Activated naive CD4-positive, alpha-beta T cell treated with anti-CD3 and anti-CD28 coated beads, Interleukin-2, amount 50 U/mL, for 72 hours (primary cell): Measurements from ENCODE around the gene ALS2CL. TPM values are rescaled to one million over a fixed set of nuclear protein-coding genes. Genes with fewer than 3 reads are reported as not detected.
"Not testable (repeated sequence)": the region's sequence is repeated elsewhere in the genome, so short reads cannot be mapped to it uniquely, and the experiment has no call there.

Experiments
- ATAC-seq, 2 donors: fragments of 150-1000 bp; cut with Tn5 transposase; 2 replicates each; pipeline ENCODE4 v1.10.0; 2021; ENCODE audit warnings: mild to moderate bottlenecking in 2 of 2, moderate library complexity in 2 of 2
- DNase-seq, 2 donors: peaks; one replicate each; pipeline ENCODE4 v3.0.0; 2021 to 2022; ENCODE audit warnings: low spot score in 2 of 2
- H3K27ac Mint-ChIP-seq, 2 donors: one replicate each; pipeline ENCODE4 v1.8.0; 2022; ENCODE audit warnings: mild to moderate bottlenecking in 2 of 2, mixed read lengths in 2 of 2
- H3K36me3 Mint-ChIP-seq, 2 donors: one replicate each; pipeline ENCODE4 v1.8.0; 2022; ENCODE audit warnings: mixed read lengths in 2 of 2
- H3K9me3 Mint-ChIP-seq, 2 donors: one replicate each; pipeline ENCODE4 v1.8.0; 2022; ENCODE audit warnings: mixed read lengths in 2 of 2
- total RNA-seq, 2 donors: library from RNA; stranded (reverse); gene quantifications; one replicate each; pipeline ENCODE4 v1.2.3, GENCODE V29; 2022

ALS2CL gene
- total RNA-seq, 2 donors from 2014 or later, result 2.0 to 8.1 TPM

- no peaks in the 10 kb centered on the region for H3K36me3 Mint-ChIP-seq
- peak in 1 of 2 donors; percentile 38 for DNase-seq
- no peak for ATAC-seq
- H3K27ac Mint-ChIP-seq, result no peak overlapping the region
- no peaks in the 10 kb centered on the region for H3K9me3 Mint-ChIP-seq
Observed at GRCh38 chr3:46709721-46710120, 16.2 kb upstream of the ALS2CL start.

GRCh38 chr3:46709157-46709654 is 15.7 kb upstream of the ALS2CL start:
- no peaks in the 10 kb centered on the region for H3K36me3 Mint-ChIP-seq
- peak in 1 of 2 donors; percentile 46 for DNase-seq
- H3K27ac Mint-ChIP-seq, result peak overlapping the region in 1 of 2 donors; percentile 10
- no peaks in the 10 kb centered on the region for H3K9me3 Mint-ChIP-seq
- no peak for ATAC-seq

GRCh38 chr3:46708401-46709156 is 15.1 kb upstream of the ALS2CL start:
- no peaks in the 10 kb centered on the region for H3K36me3 Mint-ChIP-seq
- no peak for ATAC-seq
- no peaks in the 10 kb centered on the region for H3K9me3 Mint-ChIP-seq
- H3K27ac Mint-ChIP-seq, result no peak overlapping the region
- DNase-seq, result peak in 1 of 2 donors; percentile 52

- Mint-ChIP-seq H3K36me3 (no peaks in the 10 kb centered on the region), H3K27ac (no peak overlapping the region), H3K9me3 (no peaks in the 10 kb centered on the region)
- ATAC-seq (no peak), DNase-seq (peak in 1 of 2 donors; percentile 44)
Observed at GRCh38 chr3:46707601-46708011, 14.1 kb upstream of the ALS2CL start.

- ATAC-seq (no peak), DNase-seq (peak in 1 of 2 donors; percentile 47)
- Mint-ChIP-seq H3K9me3 (no peaks in the 10 kb centered on the region), H3K36me3 (no peaks in the 10 kb centered on the region), H3K27ac (no peak overlapping the region)
Observed at GRCh38 chr3:46706771-46707582, 13.5 kb upstream of the ALS2CL start.

GRCh38 chr3:46705751-46706552 is 12.5 kb upstream of the ALS2CL start:
- DNase-seq (peak in 1 of 2 donors; percentile 51), ATAC-seq (no peak)
- no peaks in the 10 kb centered on the region for H3K36me3 Mint-ChIP-seq

GRCh38 chr3:46705022-46705530 is 11.6 kb upstream of the ALS2CL start:
- DNase-seq (peak; percentile 52 to 65), ATAC-seq (peak; percentile 76 to 87)
- Mint-ChIP-seq H3K36me3 (no peaks in the 10 kb centered on the region), H3K9me3 (no peaks in the 10 kb centered on the region), H3K27ac (peak overlapping the region in 1 of 2 donors; percentile 77)

More at GRCh38 chr3:46705751-46706552, 12.5 kb upstream of the ALS2CL start:
- Mint-ChIP-seq H3K27ac (peak overlapping the region in 1 of 2 donors; percentile 77), H3K9me3 (no peaks in the 10 kb centered on the region)

GRCh38 chr3:46704346-46704745 is 10.9 kb upstream of the ALS2CL start:
- not testable (repeated sequence) for H3K9me3 Mint-ChIP-seq, ATAC-seq, DNase-seq, H3K36me3 Mint-ChIP-seq, H3K27ac Mint-ChIP-seq

- ATAC-seq (no peak), DNase-seq (no peak)
- Mint-ChIP-seq H3K27ac (no peak overlapping the region), H3K36me3 (no peaks in the 10 kb centered on the region), H3K9me3 (no peaks in the 10 kb centered on the region)
Observed at GRCh38 chr3:46703013-46703520, 9.6 kb upstream of the ALS2CL start.

- no peak for DNase-seq
- Mint-ChIP-seq H3K27ac (no peak overlapping the region), H3K36me3 (no peaks in the 10 kb centered on the region), H3K9me3 (no peaks in the 10 kb centered on the region)
- ATAC-seq, result no peak
Observed at GRCh38 chr3:46702246-46703012, 8.9 kb upstream of the ALS2CL start.

- Mint-ChIP-seq H3K27ac (peak within 1 kb of the TSS in 1 of 2 donors; percentile 50), H3K36me3 (no peaks in the 10 kb centered on the region), H3K9me3 (no peaks in the 10 kb centered on the region)
- ATAC-seq (peak in 1 of 2 donors; percentile 8), DNase-seq (no peak)
Observed at GRCh38 chr3:46701181-46701939, 7.9 kb upstream of the ALS2CL start, which contains the start of gene TMIE. TMIE (plus strand) TSS chr3:46701392; CDS start chr3:46701488, 96 bp downstream.

GRCh38 chr3:46700772-46701171 is 7.3 kb upstream of the ALS2CL start:
- no peaks in the 10 kb centered on the region for H3K36me3 Mint-ChIP-seq
- no peak overlapping the region for H3K27ac Mint-ChIP-seq
- H3K9me3 Mint-ChIP-seq, result no peaks in the 10 kb centered on the region
- ATAC-seq (no peak), DNase-seq (no peak)

GRCh38 chr3:46699676-46700523 is 6.4 kb upstream of the ALS2CL start:
- ATAC-seq (no peak), DNase-seq (no peak)
- H3K27ac Mint-ChIP-seq, result peak overlapping the region in 1 of 2 donors; percentile 50
- H3K9me3 Mint-ChIP-seq, result no peaks in the 10 kb centered on the region
- H3K36me3 Mint-ChIP-seq, result no peaks in the 10 kb centered on the region
